ENCODE data around the gene HES2.
"Not testable (repeated sequence)": the region's sequence is repeated elsewhere in the genome, so short reads cannot be mapped to it uniquely, and the experiment has no call there.

HES2 gene

GRCh38 chr1:6435129-6435528 is 15.4 kb upstream of the HES2 start:
- no peak for DNase-seq

- no peak for DNase-seq
These were observed 14.5 kb upstream of the HES2 start for GRCh38 chr1:6434186-6434585.

GRCh38 chr1:6431645-6432579 is 12.2 kb upstream of the HES2 start:
- DNase-seq: not testable (repeated sequence)

GRCh38 chr1:6429660-6430411 is 10.1 kb upstream of the HES2 start:
- not testable (repeated sequence) for DNase-seq

GRCh38 chr1:6428453-6428852 is 8.7 kb upstream of the HES2 start:
- DNase-seq: not testable (repeated sequence)

- no peak for DNase-seq
These were observed 8.0 kb upstream of the HES2 start for GRCh38 chr1:6427441-6428390.

- no peak for DNase-seq
These were observed 7.2 kb upstream of the HES2 start for GRCh38 chr1:6426972-6427350.

GRCh38 chr1:6426277-6426971 is 6.7 kb upstream of the HES2 start:
- DNase-seq: no peak

- no peak for DNase-seq
These were observed 5.9 kb upstream of the HES2 start for GRCh38 chr1:6425658-6426057.

GRCh38 chr1:6424619-6425593 is 5.2 kb upstream of the HES2 start, which contains the start of gene ESPN:
TSS of gene ESPN (plus strand) at chr1:6424776. CDS start at chr1:6424956, 180 bp downstream.
- no peak for DNase-seq

- no peak for DNase-seq
These were observed 4.4 kb upstream of the HES2 start for GRCh38 chr1:6424000-6424565.

- DNase-seq: peak; percentile 63
These were observed 3.7 kb upstream of the HES2 start for GRCh38 chr1:6423321-6423999.

GRCh38 chr1:6421266-6421665 is 1.5 kb upstream of the HES2 start:
- no peak for DNase-seq

- DNase-seq: no peak
These were observed 829 bp upstream of the HES2 start for GRCh38 chr1:6420454-6421042.

- no peak for DNase-seq
These were observed 319 bp downstream of the HES2 start for GRCh38 chr1:6419397-6419803.

- DNase-seq: no peak
These were observed 887 bp downstream of the HES2 start for GRCh38 chr1:6418668-6419396.

- no peak for DNase-seq
These were observed 1.6 kb downstream of the HES2 start for GRCh38 chr1:6417961-6418667.

- no peak for DNase-seq
These were observed 2.8 kb downstream of the HES2 start for GRCh38 chr1:6416906-6417305.
